Gastrocnemius medialis (tissue), 4 donors: ENCODE results near the gene EXOC2.

ENCODE experiments used
- POLR2A ChIP-seq, 2 donors: fragments of 450-650 bp; IDR thresholded peaks; one replicate each; pipeline ENCODE4 v1.6.1; 2017; ENCODE audit warnings: antibody characterized with exemption in 2 of 2, mild to moderate bottlenecking in 2 of 2, moderate library complexity in 2 of 2
- TF ChIP-seq, protein P1 (sequence below), 5 experiments: fragments of 450-650 bp in 3 of 5; fragments of 200-600 bp in 2 of 5; sonication (generic) in 2 of 5; IDR thresholded peaks in 4 of 5; conservative IDR thresholded peaks in 1 of 5; 1 replicate in 4 of 5; 2 replicates in 1 of 5; pipeline ENCODE4 v1.5.1; 2016 to 2019; ENCODE audit warnings: antibody characterized with exemption in 5 of 5, mild to moderate bottlenecking in 3 of 5, moderate library complexity in 3 of 5

DNA sequence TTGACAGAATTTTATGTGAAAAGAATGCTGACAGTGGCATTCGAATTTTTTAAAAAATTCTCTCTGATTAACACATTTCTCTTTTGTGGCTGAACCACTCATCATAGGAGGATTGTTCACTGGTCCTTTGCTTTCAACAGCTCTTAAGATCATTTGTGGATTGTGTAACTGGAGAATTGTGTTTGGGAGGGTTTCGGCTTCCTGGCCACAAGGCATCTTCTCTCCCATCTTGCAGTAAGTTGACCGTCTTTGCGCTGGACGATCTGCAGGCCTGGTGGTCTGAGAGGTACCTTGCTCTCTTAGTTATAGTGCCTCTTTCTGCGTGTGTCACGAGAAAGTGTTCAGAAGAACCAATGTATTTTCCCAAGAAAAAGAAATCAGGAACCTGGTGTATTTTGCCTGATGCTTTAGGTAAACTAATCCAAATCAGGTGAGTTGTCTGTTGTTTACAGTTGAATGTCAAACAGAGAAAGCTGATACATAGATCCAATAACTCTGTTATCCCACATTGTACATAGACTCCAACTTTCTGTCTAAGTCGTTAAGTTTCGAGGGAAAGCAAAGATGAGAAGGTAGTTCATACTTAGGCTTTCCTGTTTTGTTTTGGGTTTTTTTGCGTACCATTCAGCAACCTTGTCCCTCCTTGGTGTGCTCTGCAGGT lies 14.8 kb upstream of the EXOC2 start:
- TF ChIP-seq, protein P1, sequence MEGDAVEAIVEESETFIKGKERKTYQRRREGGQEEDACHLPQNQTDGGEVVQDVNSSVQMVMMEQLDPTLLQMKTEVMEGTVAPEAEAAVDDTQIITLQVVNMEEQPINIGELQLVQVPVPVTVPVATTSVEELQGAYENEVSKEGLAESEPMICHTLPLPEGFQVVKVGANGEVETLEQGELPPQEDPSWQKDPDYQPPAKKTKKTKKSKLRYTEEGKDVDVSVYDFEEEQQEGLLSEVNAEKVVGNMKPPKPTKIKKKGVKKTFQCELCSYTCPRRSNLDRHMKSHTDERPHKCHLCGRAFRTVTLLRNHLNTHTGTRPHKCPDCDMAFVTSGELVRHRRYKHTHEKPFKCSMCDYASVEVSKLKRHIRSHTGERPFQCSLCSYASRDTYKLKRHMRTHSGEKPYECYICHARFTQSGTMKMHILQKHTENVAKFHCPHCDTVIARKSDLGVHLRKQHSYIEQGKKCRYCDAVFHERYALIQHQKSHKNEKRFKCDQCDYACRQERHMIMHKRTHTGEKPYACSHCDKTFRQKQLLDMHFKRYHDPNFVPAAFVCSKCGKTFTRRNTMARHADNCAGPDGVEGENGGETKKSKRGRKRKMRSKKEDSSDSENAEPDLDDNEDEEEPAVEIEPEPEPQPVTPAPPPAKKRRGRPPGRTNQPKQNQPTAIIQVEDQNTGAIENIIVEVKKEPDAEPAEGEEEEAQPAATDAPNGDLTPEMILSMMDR (IDR thresholded peaks at IDR 0.05 in 4 of 5, conservative IDR thresholded peaks at IDR 0.05 in 1 of 5) = no peak
- no peak for TF ChIP-seq POLR2A (IDR thresholded peaks at IDR 0.05)
